GM13976 (cell line): ENCODE results near the gene SOCS6.

Experiments
- DNase-seq: peaks from one replicate; pipeline ENCODE4 v3.0.0; 2012; ENCODE audit warnings: low spot score
- CTCF ChIP-seq: IDR thresholded peaks from 2 replicates; pipeline ENCODE4 v1.5.1; 2012; ENCODE audit warnings: borderline replicate concordance, mild to moderate bottlenecking; ENCODE audit not compliant: insufficient read depth; ENCODE audit errors: extremely low read depth, missing control alignments, control extremely low read depth
- in situ Hi-C: fragments of 300-500 bp; cut with MboI; formaldehyde crosslinking; loops from one replicate; pipeline ENCODE4 v1.12.0; 2022; ENCODE audit warnings: low sequenced_read_pairs, mixed read lengths, inconsistent platforms; ENCODE audit not compliant: unreplicated experiment

SOCS6 gene

GRCh38 chr18:70332694-70333093 is 43.8 kb downstream of the SOCS6 start:
- TF ChIP-seq CTCF = no peak
- DNase-seq = no peak
- in situ Hi-C loops = no loop called here

GRCh38 chr18:70333316-70333715 is 44.5 kb downstream of the SOCS6 start:
- DNase-seq = no peak
- in situ Hi-C loops = no loop called here
- TF ChIP-seq CTCF = no peak

- TF ChIP-seq CTCF = no peak
- in situ Hi-C loops = no loop called here
Measured at GRCh38 chr18:70333757-70334156, 44.9 kb downstream of the SOCS6 start.

GRCh38 chr18:70334264-70334663 is 45.4 kb downstream of the SOCS6 start:
- no peak for DNase-seq
- in situ Hi-C loops = no loop called here
- TF ChIP-seq CTCF = no peak

More at GRCh38 chr18:70333757-70334156, 44.9 kb downstream of the SOCS6 start:
- DNase-seq = no peak

- DNase-seq = no peak
- no peak for TF ChIP-seq CTCF
- in situ Hi-C loops = no loop called here
Measured at GRCh38 chr18:70334728-70335329, 46.0 kb downstream of the SOCS6 start.

- DNase-seq = no peak
- no peak for TF ChIP-seq CTCF
- in situ Hi-C loops = no loop called here
Measured at GRCh38 chr18:70335892-70336726, 47.3 kb downstream of the SOCS6 start.
